ENCODE measurements around the gene ARID3B.
"Not testable (repeated sequence)": the region's sequence is repeated elsewhere in the genome, so short reads cannot be mapped to it uniquely, and the experiment has no call there.

ARID3B gene

GRCh38 chr15:74540761-74541493 is at the start of gene ARID3B:
ARID3B (plus strand) TSS chr15:74541220; CDS start chr15:74543937, 2,717 bp downstream.
- DNase-seq = peak; percentile 94 to 98

DNA sequence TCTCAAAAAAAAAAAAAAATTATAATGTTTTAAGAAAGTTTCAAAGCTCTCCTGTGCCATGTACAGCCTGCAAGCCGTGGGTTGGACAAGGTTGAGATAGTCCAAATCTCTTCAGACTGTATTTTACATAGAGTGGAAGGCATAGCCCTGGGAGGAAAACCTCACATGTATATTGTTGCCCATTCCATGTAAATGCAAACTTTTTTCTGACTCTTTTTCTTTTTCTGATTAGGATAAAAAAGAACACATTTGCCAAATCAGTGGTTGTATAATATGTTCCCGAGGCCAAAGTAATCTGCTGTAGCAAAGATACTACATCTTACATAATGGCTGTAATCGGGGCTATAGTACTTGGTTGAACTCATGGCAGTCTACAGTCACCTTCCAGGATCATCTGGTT is 44.4 kb upstream of the ARID3B start:
- no peak for DNase-seq

DNA sequence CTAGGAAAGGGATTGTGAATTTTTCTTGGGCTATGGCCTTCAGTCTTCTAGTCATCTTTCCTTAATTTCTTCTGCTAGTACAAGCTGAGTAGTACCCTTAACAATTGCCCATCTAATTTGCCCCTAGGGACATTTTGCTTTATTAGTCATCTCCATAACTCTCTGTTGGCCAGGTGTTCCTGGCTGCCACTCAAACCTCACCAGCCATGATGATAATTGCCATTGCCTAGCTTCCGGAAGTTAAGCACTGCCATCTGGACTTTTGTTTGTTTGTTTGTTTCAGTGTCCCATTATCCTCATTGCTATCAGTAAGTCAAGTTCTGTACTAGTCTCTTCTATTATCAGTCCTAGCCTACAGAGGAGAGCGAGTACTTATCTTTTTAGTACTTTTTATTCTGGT is 43.4 kb upstream of the ARID3B start:
- DNase-seq = no peak

- DNase-seq = no peak
These were observed 41.7 kb upstream of the ARID3B start for GRCh38 chr15:74499366-74499765.

- no peak for DNase-seq
These were observed 40.6 kb upstream of the ARID3B start for GRCh38 chr15:74500401-74500800.

GRCh38 chr15:74502301-74502700 is 38.7 kb upstream of the ARID3B start:
- no peak for DNase-seq

GRCh38 chr15:74504418-74504817 is 36.6 kb upstream of the ARID3B start:
- no peak for DNase-seq

- no peak for DNase-seq
These were observed 36.2 kb upstream of the ARID3B start for GRCh38 chr15:74504836-74505235.

DNA sequence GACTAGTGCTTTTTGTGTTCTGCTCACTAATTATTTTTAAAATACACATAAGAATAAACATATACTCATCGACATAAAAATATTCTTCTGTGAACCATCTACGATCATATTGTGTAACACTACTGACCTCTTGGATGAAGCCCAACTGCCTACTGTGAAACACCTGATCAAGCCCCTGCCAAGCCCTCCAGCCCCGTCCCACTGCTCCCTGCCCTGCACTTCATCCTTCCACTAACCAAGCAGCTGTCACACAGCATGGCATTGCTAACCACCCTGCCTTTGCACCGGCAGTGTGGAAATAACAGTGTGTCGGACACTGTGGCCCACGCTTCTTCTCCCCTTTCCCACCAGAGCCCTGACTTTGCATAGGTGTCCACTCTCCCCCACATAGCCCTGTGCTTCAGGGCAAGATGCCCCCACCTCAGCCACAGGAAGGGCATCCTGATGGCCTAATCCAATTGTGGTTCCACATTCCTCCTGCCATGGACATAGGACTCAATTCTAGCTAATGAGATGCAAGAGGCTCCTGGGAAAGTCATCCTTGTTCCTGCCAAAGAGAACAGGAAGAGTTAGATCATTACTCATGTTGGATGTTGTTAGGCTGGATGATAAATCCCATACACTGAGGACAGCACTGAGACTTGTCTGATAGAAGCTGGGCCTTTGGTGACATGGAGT is 35.0 kb upstream of the ARID3B start:
- no peak for DNase-seq

- DNase-seq = no peak
These were observed 34.5 kb upstream of the ARID3B start for GRCh38 chr15:74506515-74506840.

- DNase-seq = no peak
These were observed 29.4 kb upstream of the ARID3B start for GRCh38 chr15:74511583-74511982.

GRCh38 chr15:74514059-74514458 is 27.0 kb upstream of the ARID3B start:
- not testable (repeated sequence) for DNase-seq

GRCh38 chr15:74517096-74517495 is 23.9 kb upstream of the ARID3B start:
- DNase-seq = no peak

DNA sequence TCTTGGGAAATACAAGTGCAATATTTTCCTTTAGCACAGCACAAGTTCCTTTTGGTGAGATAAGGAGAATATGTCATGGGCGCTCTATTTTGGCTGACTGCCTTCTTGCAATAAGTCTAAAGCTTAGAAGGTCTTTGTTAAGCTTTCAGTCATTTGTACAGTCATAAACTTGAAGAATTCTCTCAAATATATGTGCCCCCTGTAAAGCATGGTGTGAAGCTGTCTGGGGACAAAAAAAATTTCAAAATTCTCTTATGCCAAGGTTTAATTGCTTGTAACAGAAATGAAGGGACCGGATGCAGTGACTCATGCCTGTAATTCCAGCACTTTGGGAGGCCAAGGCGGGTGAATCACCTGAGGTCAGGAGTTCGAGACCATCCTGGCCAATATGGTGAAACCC is 21.7 kb upstream of the ARID3B start:
- no peak for DNase-seq

GRCh38 chr15:74520407-74520806 is 20.6 kb upstream of the ARID3B start:
- no peak for DNase-seq

DNA sequence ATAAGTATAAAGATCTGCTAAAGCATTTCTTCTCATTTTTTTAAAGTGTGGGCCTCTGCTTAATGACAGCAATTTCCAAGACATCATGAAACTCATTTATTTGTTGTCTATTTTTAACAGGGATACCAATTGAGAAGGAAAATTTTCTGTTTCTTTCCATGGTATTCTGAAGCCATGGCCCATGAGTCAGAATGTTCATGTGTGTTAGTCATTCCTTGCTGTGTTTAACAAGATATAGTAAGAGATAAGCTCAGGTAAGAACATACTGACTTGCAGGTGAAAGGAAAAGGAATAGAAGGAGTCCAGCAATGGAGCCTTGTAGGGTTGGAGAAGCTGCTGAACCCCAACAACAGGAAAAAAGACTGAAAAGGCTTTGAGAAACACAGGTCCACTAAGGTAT is 17.0 kb upstream of the ARID3B start:
- no peak for DNase-seq

DNA sequence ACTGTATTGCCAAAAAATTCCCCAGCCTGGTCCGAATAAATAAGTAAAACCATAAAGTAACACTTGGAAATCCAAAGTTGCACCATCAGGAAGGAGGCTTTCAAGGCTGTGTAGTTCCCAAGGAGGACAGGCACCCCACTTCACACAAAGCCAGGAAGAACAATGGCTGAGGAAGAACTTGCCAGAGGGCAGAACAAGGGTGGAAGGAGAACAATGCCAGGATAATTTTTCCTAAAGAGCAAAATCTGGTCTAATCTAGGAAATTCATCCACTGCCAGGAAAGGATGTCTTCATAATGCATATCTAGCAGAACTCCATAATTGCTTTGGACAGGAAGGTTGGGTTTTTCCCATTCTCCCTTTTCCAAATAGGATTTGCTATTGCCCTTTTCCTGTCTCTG is 15.7 kb upstream of the ARID3B start:
- no peak for DNase-seq

DNA sequence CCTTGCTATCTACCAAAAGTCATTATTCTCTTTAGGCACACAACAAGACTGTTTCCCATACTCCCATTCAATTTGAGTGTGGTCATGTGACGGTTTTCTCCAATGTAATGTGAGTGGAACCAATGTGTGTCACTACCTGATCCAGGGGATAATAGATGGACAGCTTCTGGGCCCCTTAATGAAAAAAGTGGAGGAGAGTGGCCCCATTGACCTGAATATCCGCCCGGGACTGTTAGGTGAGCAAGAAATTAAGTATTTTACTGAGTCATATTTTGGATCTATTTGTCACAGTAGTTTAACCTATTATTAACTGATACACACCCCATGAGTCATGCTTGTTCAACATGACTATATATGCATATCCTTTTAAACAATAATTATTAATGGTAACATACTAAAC is 15.1 kb upstream of the ARID3B start:
- DNase-seq = no peak

DNA sequence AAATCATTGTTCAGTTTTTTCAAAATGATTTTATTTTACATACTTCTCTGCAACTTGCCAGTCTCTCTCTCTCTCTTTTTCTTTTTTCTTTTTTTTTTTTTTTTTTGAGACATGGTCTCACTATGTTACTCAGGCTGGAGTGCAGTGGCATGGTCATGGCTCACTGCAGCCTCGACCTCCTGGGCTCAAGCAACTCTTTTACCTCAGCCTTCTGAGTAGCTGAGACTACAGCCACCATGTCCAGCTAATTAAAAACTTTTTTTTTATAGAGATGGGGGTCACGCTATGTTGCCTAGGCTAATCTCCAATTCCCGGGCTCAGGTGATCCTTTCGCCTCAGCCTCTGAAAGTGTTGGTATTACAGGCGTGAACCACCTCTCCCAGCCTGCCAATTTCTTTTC is 12.1 kb upstream of the ARID3B start:
- DNase-seq = no peak

GRCh38 chr15:74529921-74530320 is 11.1 kb upstream of the ARID3B start:
- no peak for DNase-seq

DNA sequence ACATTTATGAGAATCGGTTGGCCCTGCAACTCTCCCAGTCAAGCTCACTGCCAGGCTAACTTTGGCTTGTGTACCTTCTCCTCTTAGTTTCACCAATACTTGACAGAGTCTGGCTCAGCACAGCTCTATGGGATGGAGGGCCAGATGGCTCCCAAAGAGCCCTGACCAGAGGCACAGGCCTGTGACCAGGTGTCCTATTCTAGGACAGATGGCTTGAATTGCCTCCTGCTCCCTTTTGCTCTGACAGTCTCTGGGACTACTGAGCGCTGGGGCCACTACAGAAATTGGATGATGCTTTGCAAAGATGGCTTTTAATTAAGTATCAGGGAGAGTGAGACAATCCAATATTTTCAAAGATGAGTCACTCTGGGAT is 10.3 kb upstream of the ARID3B start:
- DNase-seq = no peak

GRCh38 chr15:74531144-74531811 is 9.7 kb upstream of the ARID3B start:
- DNase-seq = no peak

- DNase-seq = no peak
These were observed 5.5 kb upstream of the ARID3B start for GRCh38 chr15:74535388-74536084.

DNA sequence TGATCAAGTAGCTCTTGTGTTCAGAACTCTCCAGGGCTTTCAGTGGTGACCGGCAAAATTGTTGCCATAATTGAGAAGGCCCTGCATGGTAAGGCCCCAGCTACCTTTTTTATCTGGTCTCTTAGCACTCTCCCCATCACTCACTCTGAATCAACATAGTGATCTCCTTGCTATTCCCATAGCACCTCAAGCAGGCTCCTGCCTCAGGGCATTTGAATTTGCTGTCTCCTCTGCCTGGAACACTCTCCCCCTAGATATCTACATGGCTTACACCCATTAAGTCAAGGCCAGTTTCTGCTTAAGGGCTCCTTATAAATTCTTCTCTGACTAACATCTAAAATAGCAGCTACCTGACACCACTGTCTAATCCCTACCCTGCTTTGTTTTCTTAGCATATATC is 3.3 kb upstream of the ARID3B start:
- DNase-seq = no peak

All from activated CD4-positive, alpha-beta T cell treated with anti-CD3 and anti-CD28 coated beads for 4 hours (primary cell).